Vagina (tissue), 2 donors: Measurements from ENCODE around the gene ZDHHC18. TPM values are rescaled to one million over a fixed set of nuclear protein-coding genes. Genes with fewer than 3 reads are reported as not detected.

ENCODE experiments used
- DNase-seq, 2 donors: peaks; one replicate each; pipeline ENCODE4 v3.0.0-alpha.2; 2017; ENCODE audit errors: extremely low spot score in 2 of 2
- H3K27ac ChIP-seq: fragments of 200-600 bp; sonication (generic); one replicate; pipeline ENCODE4 v1.5.1; 2019
- H3K27me3 ChIP-seq: fragments of 200-600 bp; sonication (generic); one replicate; pipeline ENCODE4 v1.5.1; 2019
- H3K36me3 ChIP-seq, 2 donors: fragments of 200-600 bp; sonication (generic); one replicate each; pipeline ENCODE4 v1.5.1; 2017 to 2019
- H3K4me1 ChIP-seq: fragments of 200-600 bp; sonication (generic); one replicate; pipeline ENCODE4 v1.5.1; 2019
- H3K4me3 ChIP-seq, 2 donors: fragments of 200-600 bp; sonication (generic); 1 replicate in 1 of 2; 2 replicates in 1 of 2; pipeline ENCODE4 v1.5.1; 2016 to 2019
- H3K9me3 ChIP-seq: fragments of 200-600 bp; sonication (generic); one replicate; pipeline ENCODE4 v1.5.1; 2019
- CTCF ChIP-seq, 3 experiments: fragments of 450-650 bp in 2 of 3; fragments of 200-600 bp in 1 of 3; sonication (generic) in 1 of 3; IDR thresholded peaks; one replicate each; pipeline ENCODE4 v1.5.1; 2017 to 2019; ENCODE audit warnings: antibody characterized with exemption in 3 of 3, mild to moderate bottlenecking in 2 of 3, moderate library complexity in 2 of 3
- POLR2A ChIP-seq, 2 donors: fragments of 450-650 bp; IDR thresholded peaks; one replicate each; pipeline ENCODE4 v1.6.1; 2017; ENCODE audit warnings: antibody characterized with exemption in 2 of 2, mild to moderate bottlenecking in 2 of 2, moderate library complexity in 2 of 2
- POLR2AphosphoS5 ChIP-seq, 2 donors: sonication (generic); formaldehyde crosslinking; IDR thresholded peaks; one replicate each; pipeline ENCODE4 v1.9.0; 2017; ENCODE audit warnings: antibody characterized with exemption in 2 of 2, mild to moderate bottlenecking in 2 of 2, low read depth in 1 of 2; ENCODE audit not compliant: insufficient read depth in 1 of 2
- intact Hi-C: fragments of 100-400 bp; cut with DNase I; formaldehyde crosslinking; loops from one replicate; pipeline ENCODE4 v1.15.1; 2023
- total RNA-seq: library from RNA; depleted of rRNA; stranded (reverse); fragments of >200 nt; gene quantifications from one replicate; pipeline ENCODE4 v1.2.3, GENCODE V29; 2016

Gene ZDHHC18
- total RNA-seq, 1 donor from 2014 or later = 31.4 TPM

GRCh38 chr1:26853600-26853999 is 27.1 kb downstream of the ZDHHC18 start:
- no peaks in the 10 kb centered on the region for H3K9me3 ChIP-seq
- peak overlapping the region; percentile 98 for H3K27ac ChIP-seq
- H3K36me3 ChIP-seq = peaks cover 0 to 47% of the 10 kb centered on the region in 2 donors
- TF ChIP-seq POLR2A (IDR thresholded peaks at IDR 0.05) = no peak
- TF ChIP-seq CTCF (IDR thresholded peaks at IDR 0.05) = no peak
- TF ChIP-seq POLR2AphosphoS5 (IDR thresholded peaks at IDR 0.05; ENCODE audit: insufficient read depth in 1 of 2, low read depth in 1 of 2) = no peak
- no peaks in the 10 kb centered on the region for H3K27me3 ChIP-seq
- intact Hi-C loops = no loop called here
- H3K4me3 ChIP-seq = no peak overlapping the region
- no peak for DNase-seq
- peaks cover 64% of the 10 kb centered on the region for H3K4me1 ChIP-seq

GRCh38 chr1:26854906-26855305 is 28.4 kb downstream of the ZDHHC18 start:
- intact Hi-C loops = no loop called here
- no peak for DNase-seq

GRCh38 chr1:26855636-26856035 is 29.1 kb downstream of the ZDHHC18 start:
- no peak for DNase-seq
- Histone ChIP-seq H3K27me3 (no peaks in the 10 kb centered on the region), H3K36me3 (peaks cover 0 to 29% of the 10 kb centered on the region in 2 donors), H3K9me3 (no peaks in the 10 kb centered on the region), H3K4me3 (no peak overlapping the region), H3K27ac (peak overlapping the region; percentile 98), H3K4me1 (peaks cover 54% of the 10 kb centered on the region)
- TF ChIP-seq POLR2A (IDR thresholded peaks at IDR 0.05) (no peak), CTCF (IDR thresholded peaks at IDR 0.05) (no peak), POLR2AphosphoS5 (IDR thresholded peaks at IDR 0.05; ENCODE audit: insufficient read depth in 1 of 2, low read depth in 1 of 2) (no peak)
- intact Hi-C loops = no loop called here

More at GRCh38 chr1:26854906-26855305, 28.4 kb downstream of the ZDHHC18 start:
- Histone ChIP-seq H3K4me1 (peaks cover 54% of the 10 kb centered on the region), H3K4me3 (no peak overlapping the region), H3K27me3 (no peaks in the 10 kb centered on the region), H3K9me3 (no peaks in the 10 kb centered on the region), H3K27ac (peak overlapping the region; percentile 98), H3K36me3 (peaks cover 0 to 37% of the 10 kb centered on the region in 2 donors)
- no peak for TF ChIP-seq POLR2A (IDR thresholded peaks at IDR 0.05)
- no peak for TF ChIP-seq CTCF (IDR thresholded peaks at IDR 0.05)
- peak; percentile 14 to 31 for TF ChIP-seq POLR2AphosphoS5 (IDR thresholded peaks at IDR 0.05; ENCODE audit: insufficient read depth in 1 of 2, low read depth in 1 of 2)

- Histone ChIP-seq H3K4me3 (no peak overlapping the region), H3K9me3 (no peaks in the 10 kb centered on the region), H3K4me1 (peaks cover 54% of the 10 kb centered on the region), H3K27ac (peak overlapping the region; percentile 98), H3K36me3 (peaks cover 0 to 24% of the 10 kb centered on the region in 2 donors), H3K27me3 (no peaks in the 10 kb centered on the region)
- intact Hi-C loops = no loop called here
- DNase-seq = no peak
- TF ChIP-seq POLR2A (IDR thresholded peaks at IDR 0.05) (no peak), POLR2AphosphoS5 (IDR thresholded peaks at IDR 0.05; ENCODE audit: insufficient read depth in 1 of 2, low read depth in 1 of 2) (no peak), CTCF (IDR thresholded peaks at IDR 0.05) (no peak)
Measured at GRCh38 chr1:26856181-26856580, 29.7 kb downstream of the ZDHHC18 start.

GRCh38 chr1:26856604-26857469 is 30.3 kb downstream of the ZDHHC18 start:
- no peak for DNase-seq
- no peak for TF ChIP-seq POLR2A (IDR thresholded peaks at IDR 0.05)
- intact Hi-C loops = no loop called here
- Histone ChIP-seq H3K27ac (peak overlapping the region; percentile 98), H3K9me3 (no peaks in the 10 kb centered on the region), H3K36me3 (peaks cover 0 to 17% of the 10 kb centered on the region in 2 donors), H3K4me3 (no peak overlapping the region), H3K4me1 (peaks cover 54% of the 10 kb centered on the region), H3K27me3 (no peaks in the 10 kb centered on the region)
